Endothelial cell of umbilical vein (primary cell): ENCODE data around the gene PET100. TPM values are rescaled to one million over a fixed set of nuclear protein-coding genes. Genes with fewer than 3 reads are reported as not detected.

ENCODE experiments used
- BruUV-seq: library from RNA; stranded (reverse); fragments of 400-500 nt; replicated peaks from 2 replicates; lab custom pipeline; 2021; lab: Mats Ljungman, UMichigan
- CTCF ChIA-PET: fragments of 300-600, 350-600 bp; sonication (Branson Sonifier 250); formaldehyde crosslinking; loops from one replicate; lab custom pipeline; 2021; ENCODE audit warnings: antibody characterized with exemption, inconsistent platforms; lab: Charles Lee
- POLR2A ChIA-PET: fragments of 300-600, 350-600 bp; sonication (Branson Sonifier 250); formaldehyde crosslinking; loops from one replicate; lab custom pipeline; 2021; ENCODE audit warnings: antibody characterized with exemption, inconsistent platforms; lab: Charles Lee
- DNase-seq: peaks from one replicate; pipeline ENCODE4 v3.0.0-alpha.2; 2011; ENCODE audit warnings: low read depth, low spot score
- FAIRE-seq: peaks from 2 replicates; lab custom pipeline; 2011; peaks lifted over from hg19 to GRCh38; lab: Jason Lieb, UNC
- H2AFZ ChIP-seq: 2 replicates; pipeline ENCODE4 v1.6.0; 2012; ENCODE audit warnings: low read depth, low read length, control low read depth, inconsistent platforms
- H3K27ac ChIP-seq: 2 replicates; pipeline ENCODE4 v1.5.1; 2011; ENCODE audit warnings: low read depth, mild to moderate bottlenecking, control low read depth, low read length, moderate library complexity; ENCODE audit not compliant: insufficient read depth
- H3K27me3 ChIP-seq, 2 experiments: 2 replicates each; pipeline versions ENCODE4 v1.6.0 to v1.6.1; 2011; ENCODE audit warnings: low read length in 2 of 2, mixed read lengths in 1 of 2; ENCODE audit not compliant: control insufficient read depth in 2 of 2, insufficient read depth in 2 of 2
- H3K36me3 ChIP-seq, 2 experiments: 2 replicates in 1 of 2; 3 replicates in 1 of 2; pipeline ENCODE4 v1.5.1; 2011; ENCODE audit warnings: low read length in 2 of 2, mild to moderate bottlenecking in 1 of 2, moderate library complexity in 1 of 2; ENCODE audit not compliant: control insufficient read depth in 2 of 2, insufficient read depth in 2 of 2; ENCODE audit errors: extremely low read depth in 1 of 2
- H3K4me1 ChIP-seq: 3 replicates; pipeline ENCODE4 v1.5.1; 2011; ENCODE audit warnings: mild to moderate bottlenecking, low read length; ENCODE audit not compliant: control insufficient read depth, insufficient read depth; ENCODE audit errors: extremely low read depth
- H3K4me2 ChIP-seq: 2 replicates; pipeline ENCODE4 v1.6.1; 2011; ENCODE audit warnings: low read length, control low read depth, mixed read lengths; ENCODE audit not compliant: insufficient read depth
- H3K4me3 ChIP-seq, 3 experiments: fragments of 200-600 bp in 1 of 3; sonication (generic), shearing (Covaris generic) in 1 of 3; replicated peaks in 1 of 3; 2 replicates each; pipeline ENCODE4 v1.5.1; 2011 to 2016; ENCODE audit warnings: control low read depth in 3 of 3, low read length in 3 of 3, mild to moderate bottlenecking in 2 of 3, inconsistent platforms in 1 of 3, low read depth in 1 of 3, moderate library complexity in 1 of 3; ENCODE audit not compliant: insufficient read depth in 1 of 3
- H3K79me2 ChIP-seq: 2 replicates; pipeline ENCODE4 v1.6.0; 2012; ENCODE audit warnings: low read length, inconsistent platforms; ENCODE audit not compliant: control insufficient read depth, insufficient read depth
- H3K9ac ChIP-seq: replicated peaks from 2 replicates; pipeline ENCODE3; 2011; ENCODE audit warnings: low read length, control low read depth; ENCODE audit not compliant: insufficient read depth; ENCODE audit errors: extremely low read depth
- H3K9me1 ChIP-seq: replicated peaks from 3 replicates; pipeline ENCODE4 v1.6.0; 2011; ENCODE audit warnings: mild to moderate bottlenecking, low read length; ENCODE audit not compliant: control insufficient read depth, insufficient read depth; ENCODE audit errors: extremely low read depth
- H3K9me3 ChIP-seq: replicated peaks from 2 replicates; pipeline ENCODE4 v1.5.1; 2012; ENCODE audit warnings: low read length, inconsistent platforms; ENCODE audit not compliant: control insufficient read depth, insufficient read depth
- H4K20me1 ChIP-seq: replicated peaks from 2 replicates; pipeline ENCODE3; 2011; ENCODE audit warnings: mild to moderate bottlenecking, low read length; ENCODE audit not compliant: control insufficient read depth, insufficient read depth; ENCODE audit errors: extremely low read depth
- EZH2 ChIP-seq: IDR thresholded peaks from 2 replicates; pipeline ENCODE4 v1.6.1; 2012; ENCODE audit warnings: borderline replicate concordance, low read depth, mild to moderate bottlenecking, moderate library complexity, low read length, inconsistent platforms; ENCODE audit not compliant: severe bottlenecking
- FOS ChIP-seq: IDR thresholded peaks from 2 replicates; pipeline ENCODE4 v1.6.1; 2011; ENCODE audit warnings: mild to moderate bottlenecking, low read length, moderate library complexity, borderline replicate concordance; ENCODE audit not compliant: insufficient read depth
- GATA2 ChIP-seq: IDR thresholded peaks from 2 replicates; pipeline ENCODE4 v1.7.0; 2011; ENCODE audit warnings: low read depth, mild to moderate bottlenecking, moderate library complexity, mixed read lengths, low read length; ENCODE audit not compliant: insufficient read length, insufficient read depth
- JUN ChIP-seq: IDR thresholded peaks from 2 replicates; pipeline ENCODE4 v1.6.1; 2011; ENCODE audit warnings: borderline replicate concordance, low read depth; ENCODE audit not compliant: insufficient read length, insufficient read depth
- MYC ChIP-seq: IDR thresholded peaks from one replicate; pipeline ENCODE4 v1.6.1; 2011; ENCODE audit warnings: mild to moderate bottlenecking, low read depth, low read length
- POLR2A ChIP-seq: IDR thresholded peaks from 2 replicates; pipeline ENCODE4 v1.6.1; 2012; ENCODE audit warnings: low read depth, mild to moderate bottlenecking, control low read depth, low read length
- POLR2AphosphoS5 ChIP-seq: IDR thresholded peaks from 2 replicates; pipeline ENCODE4 v1.6.1; 2012; ENCODE audit warnings: low read depth, mild to moderate bottlenecking, control low read depth, low read length, moderate library complexity; ENCODE audit not compliant: insufficient read depth
- dilution Hi-C: fragments of 300-500 bp; cut with MboI; formaldehyde crosslinking; loops from one replicate; pipeline ENCODE4 v1.15.0; 2019; ENCODE audit warnings: low sequenced_read_pairs; ENCODE audit not compliant: extremely low pct_ligation_motif_present
- intact Hi-C: fragments of 100-400 bp; cut with micrococcal nuclease; formaldehyde crosslinking; loops from one replicate; pipeline ENCODE4 v1.10.0; 2022
- polyA plus RNA-seq, 4 experiments: library from polyadenylated mRNA; depleted of rRNA in 3 of 4; stranded (reverse) in 3 of 4; unstranded in 1 of 4; fragments of >200 nt; gene quantifications; 2 replicates each; pipeline versions ENCODE4 v1.2.1 to v1.2.3, GENCODE V29; 2011 to 2012; ENCODE audit warnings: missing spikeins in 1 of 4
- total RNA-seq: library from RNA; stranded (reverse); gene quantifications from 2 replicates; pipeline ENCODE4 v1.2.3, GENCODE V29; 2021
- TF ChIP-seq, protein P1 (sequence below), 2 donors: IDR thresholded peaks; 1 replicate in 1 of 2; 2 replicates in 1 of 2; pipeline ENCODE4 v1.5.1; 2011; ENCODE audit warnings: low read length in 2 of 2, mild to moderate bottlenecking in 2 of 2, moderate library complexity in 2 of 2, control low read depth in 1 of 2, inconsistent platforms in 1 of 2, low read depth in 1 of 2; ENCODE audit not compliant: insufficient read depth in 1 of 2; ENCODE audit errors: extremely low read depth in 1 of 2
- TF ChIP-seq, protein P2 (sequence below): IDR thresholded peaks from 2 replicates; pipeline ENCODE4 v1.6.1; 2011; ENCODE audit not compliant: insufficient read depth, insufficient read length

PET100 gene
- total and polyA plus RNA-seq, 2 donors (not counting 3 experiments of a cell fraction or from before 2014, with no cell fraction given) = 55.0 to 172 TPM

DNA sequence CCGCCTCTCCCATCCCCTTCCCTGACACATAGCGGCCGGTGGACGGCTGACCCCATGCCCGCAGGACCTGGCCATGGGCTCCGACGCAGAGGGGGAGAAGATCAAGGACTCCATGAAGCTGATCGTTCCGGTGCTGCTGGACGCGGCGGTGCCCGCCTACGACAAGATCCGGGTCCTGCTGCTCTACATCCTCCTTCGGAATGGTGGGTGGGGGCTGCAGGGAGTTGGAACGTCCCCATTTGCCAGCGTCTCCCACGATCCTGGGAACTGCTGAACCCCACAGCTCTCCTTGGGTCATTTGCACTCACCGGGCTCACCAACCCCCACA is 14.9 kb downstream of the PET100 start:
- POLR2A ChIA-PET = no interaction called here
- intact Hi-C loops (no loop called here), dilution Hi-C loops (no loop called here)
- DNase-seq (no peak), FAIRE-seq (no peak)
- Histone ChIP-seq H3K4me2 (no peak overlapping the region), H3K79me2 (no peaks in the 10 kb centered on the region), H3K27me3 (no peaks in the 10 kb centered on the region), H2AFZ (no peak overlapping the region), H3K4me3 (no peak overlapping the region), H3K27ac (no peak overlapping the region), H4K20me1 (no peaks in the 10 kb centered on the region), H3K36me3 (no peaks in the 10 kb centered on the region), H3K9me1 (no peaks in the 10 kb centered on the region), H3K4me1 (no peaks in the 10 kb centered on the region), H3K9ac (no peak overlapping the region), H3K9me3 (no peaks in the 10 kb centered on the region)
- TF ChIP-seq, protein P1, sequence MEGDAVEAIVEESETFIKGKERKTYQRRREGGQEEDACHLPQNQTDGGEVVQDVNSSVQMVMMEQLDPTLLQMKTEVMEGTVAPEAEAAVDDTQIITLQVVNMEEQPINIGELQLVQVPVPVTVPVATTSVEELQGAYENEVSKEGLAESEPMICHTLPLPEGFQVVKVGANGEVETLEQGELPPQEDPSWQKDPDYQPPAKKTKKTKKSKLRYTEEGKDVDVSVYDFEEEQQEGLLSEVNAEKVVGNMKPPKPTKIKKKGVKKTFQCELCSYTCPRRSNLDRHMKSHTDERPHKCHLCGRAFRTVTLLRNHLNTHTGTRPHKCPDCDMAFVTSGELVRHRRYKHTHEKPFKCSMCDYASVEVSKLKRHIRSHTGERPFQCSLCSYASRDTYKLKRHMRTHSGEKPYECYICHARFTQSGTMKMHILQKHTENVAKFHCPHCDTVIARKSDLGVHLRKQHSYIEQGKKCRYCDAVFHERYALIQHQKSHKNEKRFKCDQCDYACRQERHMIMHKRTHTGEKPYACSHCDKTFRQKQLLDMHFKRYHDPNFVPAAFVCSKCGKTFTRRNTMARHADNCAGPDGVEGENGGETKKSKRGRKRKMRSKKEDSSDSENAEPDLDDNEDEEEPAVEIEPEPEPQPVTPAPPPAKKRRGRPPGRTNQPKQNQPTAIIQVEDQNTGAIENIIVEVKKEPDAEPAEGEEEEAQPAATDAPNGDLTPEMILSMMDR (IDR thresholded peaks at IDR 0.05; ENCODE audit: extremely low read depth in 1 of 2, insufficient read depth in 1 of 2, low read depth in 1 of 2, low read length in 2 of 2) = no peak
- TF ChIP-seq EZH2 = no peak
- no peak for TF ChIP-seq JUN
- no peak for TF ChIP-seq MYC
- TF ChIP-seq FOS = no peak
- no peak for TF ChIP-seq POLR2A
- no peak for TF ChIP-seq POLR2AphosphoS5
- TF ChIP-seq GATA2 = no peak
- TF ChIP-seq, protein P2, sequence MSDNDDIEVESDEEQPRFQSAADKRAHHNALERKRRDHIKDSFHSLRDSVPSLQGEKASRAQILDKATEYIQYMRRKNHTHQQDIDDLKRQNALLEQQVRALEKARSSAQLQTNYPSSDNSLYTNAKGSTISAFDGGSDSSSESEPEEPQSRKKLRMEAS = no peak
- no TSS peak for BruUV-seq
- CTCF ChIA-PET = interaction anchor here (1.2 kb wide), 1 partner anchor 36 kb away, joined by 4 read pairs; the partner anchor contains the start of gene TRAPPC5
